ENCODE results near the gene POU2AF2. TPM values are rescaled to one million over a fixed set of nuclear protein-coding genes. Genes with fewer than 3 reads are reported as not detected.

POU2AF2 gene
- total RNA-seq, 1 donor = not detected

DNA sequence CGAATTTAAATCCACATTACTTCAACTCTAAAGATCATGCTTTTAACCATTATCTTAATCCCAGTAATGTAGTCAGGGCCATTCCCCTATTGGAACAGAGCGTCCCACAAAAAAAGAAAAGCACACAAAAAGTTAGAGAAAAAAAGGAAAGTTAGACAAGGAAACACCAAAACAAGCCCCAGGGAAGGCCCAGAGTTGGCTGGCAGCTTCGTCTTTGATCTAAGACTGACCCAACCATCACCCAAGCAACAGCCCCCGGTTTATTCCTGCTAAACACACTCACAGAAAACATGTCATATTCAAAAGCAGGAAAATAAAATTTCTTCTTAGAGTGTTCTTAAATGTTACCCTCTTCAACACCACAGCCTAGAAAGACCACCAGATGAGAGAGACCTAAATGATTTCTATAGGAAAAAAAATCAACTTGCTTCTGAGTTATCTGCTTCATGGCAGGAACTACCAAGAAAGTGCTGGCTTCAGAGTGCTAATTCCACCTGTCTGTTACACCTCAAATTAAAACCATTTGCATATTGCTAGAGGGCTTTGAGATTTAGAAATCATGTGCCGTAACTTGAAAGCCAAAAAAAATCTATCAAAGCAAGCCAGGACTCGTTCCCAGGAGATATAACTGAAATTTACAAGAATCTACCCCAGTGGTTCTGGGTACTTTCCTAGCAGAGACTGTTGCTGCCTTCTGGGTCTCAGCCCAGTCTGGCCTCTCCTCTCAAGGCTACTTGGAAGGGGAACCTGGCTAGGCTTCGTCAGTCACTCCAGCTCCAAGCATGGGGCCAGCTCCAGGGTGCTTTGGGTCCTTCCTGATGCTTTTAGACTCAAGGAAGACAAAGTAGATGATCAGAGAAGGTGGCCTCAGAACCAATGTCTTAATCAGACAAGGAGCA, 84.0 kb downstream of the POU2AF2 start:
- TF ChIP-seq, protein P1, sequence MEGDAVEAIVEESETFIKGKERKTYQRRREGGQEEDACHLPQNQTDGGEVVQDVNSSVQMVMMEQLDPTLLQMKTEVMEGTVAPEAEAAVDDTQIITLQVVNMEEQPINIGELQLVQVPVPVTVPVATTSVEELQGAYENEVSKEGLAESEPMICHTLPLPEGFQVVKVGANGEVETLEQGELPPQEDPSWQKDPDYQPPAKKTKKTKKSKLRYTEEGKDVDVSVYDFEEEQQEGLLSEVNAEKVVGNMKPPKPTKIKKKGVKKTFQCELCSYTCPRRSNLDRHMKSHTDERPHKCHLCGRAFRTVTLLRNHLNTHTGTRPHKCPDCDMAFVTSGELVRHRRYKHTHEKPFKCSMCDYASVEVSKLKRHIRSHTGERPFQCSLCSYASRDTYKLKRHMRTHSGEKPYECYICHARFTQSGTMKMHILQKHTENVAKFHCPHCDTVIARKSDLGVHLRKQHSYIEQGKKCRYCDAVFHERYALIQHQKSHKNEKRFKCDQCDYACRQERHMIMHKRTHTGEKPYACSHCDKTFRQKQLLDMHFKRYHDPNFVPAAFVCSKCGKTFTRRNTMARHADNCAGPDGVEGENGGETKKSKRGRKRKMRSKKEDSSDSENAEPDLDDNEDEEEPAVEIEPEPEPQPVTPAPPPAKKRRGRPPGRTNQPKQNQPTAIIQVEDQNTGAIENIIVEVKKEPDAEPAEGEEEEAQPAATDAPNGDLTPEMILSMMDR (IDR thresholded peaks at IDR 0.05; ENCODE audit: insufficient read depth, low read depth, low read length) = no peak
- DNase-seq (ENCODE audit: low read depth) = no peak
- no peak overlapping the region for H3K4me3 ChIP-seq (ENCODE audit: low read depth, low read length)

DNA sequence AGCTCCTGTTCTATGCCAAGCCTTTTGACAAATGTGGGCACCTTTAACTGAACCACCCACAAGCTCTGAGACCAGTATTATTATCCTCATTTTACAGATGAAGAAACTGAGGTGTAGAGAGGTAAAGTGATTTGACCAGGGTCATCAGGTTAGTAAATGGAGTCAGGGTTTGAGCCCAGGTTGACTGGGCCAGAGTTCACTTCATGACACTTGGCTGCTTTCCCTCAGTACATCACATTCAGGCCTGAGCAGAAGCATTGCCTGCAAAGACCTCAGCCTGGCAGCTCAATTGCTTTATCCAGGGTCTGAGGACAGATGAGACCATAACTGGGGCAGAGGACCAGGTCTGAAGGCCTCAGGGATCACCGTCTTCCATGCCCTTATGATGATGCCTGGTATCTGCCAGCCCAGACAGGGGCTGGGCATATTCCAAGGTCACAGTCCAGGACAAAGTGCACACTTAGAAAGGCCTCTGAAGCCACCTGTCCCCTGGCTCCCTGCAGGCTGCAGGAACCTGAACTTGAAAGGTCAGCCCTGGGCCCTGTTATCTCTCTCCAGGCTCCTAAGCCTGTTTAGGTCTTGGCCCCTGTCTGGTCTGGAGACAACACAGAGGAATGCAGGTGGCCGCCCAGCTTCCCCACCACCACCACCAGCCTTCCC, 84.8 kb downstream of the POU2AF2 start:
- TF ChIP-seq, protein P1 (IDR thresholded peaks at IDR 0.05; ENCODE audit: insufficient read depth, low read depth, low read length) = no peak
- no peak for DNase-seq (ENCODE audit: low read depth)
- no peak overlapping the region for H3K4me3 ChIP-seq (ENCODE audit: low read depth, low read length)

DNA sequence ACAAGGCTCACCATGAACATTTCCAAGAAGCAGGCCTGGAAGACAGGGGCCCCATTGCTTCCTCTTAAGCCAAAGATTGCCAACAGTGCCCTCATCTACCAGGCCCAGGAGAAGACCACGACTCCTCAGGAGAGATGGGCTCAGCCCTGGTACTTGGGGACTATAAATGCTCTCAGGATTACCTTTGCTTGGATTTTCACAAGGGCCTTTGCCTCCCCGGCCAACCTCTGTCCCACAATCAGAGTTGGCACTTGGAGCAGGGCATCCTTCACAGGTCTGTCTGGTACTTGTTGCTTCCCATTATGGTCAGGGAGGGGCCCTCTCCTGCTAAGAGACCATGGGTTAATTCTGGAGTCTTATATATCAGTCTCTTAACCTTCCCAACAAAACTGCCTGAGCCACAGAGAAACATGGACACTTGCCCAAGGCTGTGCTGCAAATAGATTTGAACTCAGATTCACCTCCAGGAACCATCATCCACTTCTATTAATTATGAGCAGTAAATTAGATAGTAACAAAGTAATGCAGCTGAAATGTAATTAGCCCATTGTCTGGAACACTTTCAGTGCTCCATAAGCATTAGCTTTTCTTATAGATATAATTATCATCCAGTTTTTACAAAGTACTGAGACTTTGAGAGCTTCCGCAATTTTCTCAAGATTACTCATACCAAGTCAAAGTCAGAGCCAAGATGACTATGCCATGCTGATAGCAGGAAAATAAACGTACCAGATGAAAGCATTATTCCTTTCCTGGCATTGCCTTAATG, 86.4 kb downstream of the POU2AF2 start:
- TF ChIP-seq, protein P1 (IDR thresholded peaks at IDR 0.05; ENCODE audit: insufficient read depth, low read depth, low read length) = no peak
- H3K4me3 ChIP-seq (ENCODE audit: low read depth, low read length) = no peak overlapping the region
- no peak for DNase-seq (ENCODE audit: low read depth)

DNA sequence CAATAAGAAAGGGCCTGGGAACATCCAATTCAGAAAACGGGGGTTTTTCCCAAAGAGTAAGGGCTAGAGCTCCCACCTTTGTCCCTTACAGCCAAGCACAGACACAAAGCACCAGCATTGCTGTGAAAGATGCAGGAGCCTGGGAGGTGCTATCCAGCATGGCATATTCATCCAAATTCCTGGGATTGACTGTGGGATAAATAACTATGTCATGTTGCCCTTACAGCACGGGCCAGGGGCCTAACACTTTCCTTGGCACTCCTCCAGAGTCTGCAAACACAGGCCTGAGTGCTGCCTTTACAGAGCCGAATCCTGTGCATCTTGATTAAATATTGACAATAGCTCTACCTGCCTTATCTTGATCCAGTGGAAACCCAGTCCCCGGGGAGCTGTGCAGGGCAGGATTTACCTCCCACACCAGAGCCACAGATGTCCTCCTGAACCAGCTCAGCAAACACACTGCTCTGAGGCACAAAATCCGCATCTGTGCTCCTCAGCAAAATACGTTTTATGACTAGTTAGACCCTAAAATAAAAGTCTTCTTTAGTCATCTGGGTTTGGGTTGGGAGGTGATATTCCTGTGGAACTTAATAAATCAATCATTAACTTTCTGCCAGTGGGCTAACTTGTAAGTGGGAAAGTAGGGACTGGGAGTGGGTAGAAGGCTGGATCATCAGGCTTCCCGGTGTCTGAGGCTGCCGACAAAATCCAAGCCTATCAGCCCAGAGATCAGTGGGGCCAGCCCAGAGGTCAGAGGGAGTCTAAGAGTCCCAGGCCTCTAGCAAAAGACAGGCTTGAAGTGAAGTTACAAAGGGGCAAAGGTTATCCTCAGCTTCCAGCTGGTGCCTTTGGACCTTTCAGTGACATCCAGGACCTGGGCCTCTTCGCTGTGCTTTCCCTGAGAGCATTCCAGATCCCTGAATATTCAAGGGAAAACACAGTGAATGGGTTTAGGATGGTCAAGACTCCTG, 89.3 kb downstream of the POU2AF2 start:
- DNase-seq (ENCODE audit: low read depth) = no peak
- TF ChIP-seq, protein P1 (IDR thresholded peaks at IDR 0.05; ENCODE audit: insufficient read depth, low read depth, low read length) = no peak
- H3K4me3 ChIP-seq (ENCODE audit: low read depth, low read length) = no peak overlapping the region

DNA sequence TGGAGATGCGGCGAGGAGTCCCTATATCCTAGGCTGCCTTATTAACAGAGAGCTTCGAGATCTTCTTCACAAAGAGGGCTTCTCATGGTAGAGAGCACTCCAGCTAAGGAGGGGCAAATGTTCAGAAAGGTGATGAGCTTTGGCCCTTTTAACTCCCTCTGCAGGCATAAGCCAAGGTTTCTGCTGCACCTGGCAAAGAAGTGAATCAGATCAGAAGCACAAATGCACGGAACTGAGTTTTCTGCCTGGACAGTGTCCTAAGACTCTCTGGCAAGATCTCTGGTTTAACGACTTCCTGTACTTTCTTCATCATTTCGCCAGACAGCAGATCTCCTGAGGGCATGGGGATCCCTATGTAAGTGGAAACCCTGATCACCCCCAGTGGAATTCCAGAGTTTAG, 90.0 kb downstream of the POU2AF2 start:
- no peak overlapping the region for H3K4me3 ChIP-seq (ENCODE audit: low read depth, low read length)
- DNase-seq (ENCODE audit: low read depth) = peak; percentile 65
- TF ChIP-seq, protein P1 (IDR thresholded peaks at IDR 0.05; ENCODE audit: insufficient read depth, low read depth, low read length) = no peak

Other genes starting within 250 kb of the POU2AF2 start
- not detected in 2 replicates for gene POU2AF3, start 52.8 kb downstream of the POU2AF2 start, total RNA-seq
- gene POU2AF1, start 133.6 kb downstream of the POU2AF2 start, total RNA-seq = not detected in 2 replicates

Data from fibroblast of villous mesenchyme (primary cell).